Uterus (tissue), 4 donors: ENCODE results near the gene ADRB1. TPM values are rescaled to one million over a fixed set of nuclear protein-coding genes. Genes with fewer than 3 reads are reported as not detected.

Source experiments
- DNase-seq, 2 donors: peaks; one replicate each; pipeline ENCODE4 v3.0.0-alpha.2; 2019 to 2020
- H3K27ac ChIP-seq, 2 donors: fragments of 200-600 bp; sonication (generic); 1 replicate in 1 of 2; 2 replicates in 1 of 2; pipeline ENCODE4 v1.5.1; 2016 to 2018
- H3K27me3 ChIP-seq, 2 donors: fragments of 200-600 bp; sonication (generic); one replicate each; pipeline ENCODE4 v1.5.1; 2018 to 2019; ENCODE audit warnings: control low read depth in 1 of 2
- H3K36me3 ChIP-seq, 2 donors: fragments of 200-600 bp; sonication (generic); one replicate each; pipeline ENCODE4 v1.5.1; 2019; ENCODE audit warnings: control low read depth in 1 of 2
- H3K4me1 ChIP-seq, 2 donors: fragments of 200-600 bp; sonication (generic); one replicate each; pipeline ENCODE4 v1.5.1; 2018 to 2019; ENCODE audit warnings: control low read depth in 1 of 2
- H3K4me3 ChIP-seq, 2 donors: fragments of 200-600 bp; sonication (generic); 1 replicate in 1 of 2; 2 replicates in 1 of 2; pipeline ENCODE4 v1.5.1; 2018 to 2019; ENCODE audit warnings: mild to moderate bottlenecking in 1 of 2
- H3K9me3 ChIP-seq, 2 donors: fragments of 200-600 bp; sonication (generic); one replicate each; pipeline ENCODE4 v1.5.1; 2019; ENCODE audit warnings: control low read depth in 1 of 2
- CTCF ChIP-seq, 4 experiments: fragments of 200-600 bp in 2 of 4; fragments of 450-650 bp in 2 of 4; sonication (generic) in 2 of 4; IDR thresholded peaks; one replicate each; pipeline ENCODE4 v1.5.1; 2016 to 2019; ENCODE audit warnings: antibody characterized with exemption in 4 of 4, mild to moderate bottlenecking in 2 of 4, moderate library complexity in 1 of 4
- POLR2A ChIP-seq, 2 donors: fragments of 450-650 bp; IDR thresholded peaks; one replicate each; pipeline ENCODE4 v1.6.1; 2016; ENCODE audit warnings: antibody characterized with exemption in 2 of 2, mild to moderate bottlenecking in 1 of 2, moderate library complexity in 1 of 2
- intact Hi-C: fragments of 100-400 bp; cut with DNase I; formaldehyde crosslinking; loops from one replicate; pipeline ENCODE4 v1.15.1; 2023; ENCODE audit warnings: low total_unique reads
- total RNA-seq, 4 donors: library from RNA; depleted of rRNA in 3 of 4; stranded (reverse); fragments of >200 nt in 3 of 4; gene quantifications; one replicate each; pipeline versions ENCODE4 v1.1.0 to v1.2.4, GENCODE V29; 2014 to 2023
- donor health status: DM: yes; HTN: yes; CAD: no.

The ADRB1 gene
- total RNA-seq, 4 donors from 2014 or later: 0.18 TPM; not detected in 3

DNA sequence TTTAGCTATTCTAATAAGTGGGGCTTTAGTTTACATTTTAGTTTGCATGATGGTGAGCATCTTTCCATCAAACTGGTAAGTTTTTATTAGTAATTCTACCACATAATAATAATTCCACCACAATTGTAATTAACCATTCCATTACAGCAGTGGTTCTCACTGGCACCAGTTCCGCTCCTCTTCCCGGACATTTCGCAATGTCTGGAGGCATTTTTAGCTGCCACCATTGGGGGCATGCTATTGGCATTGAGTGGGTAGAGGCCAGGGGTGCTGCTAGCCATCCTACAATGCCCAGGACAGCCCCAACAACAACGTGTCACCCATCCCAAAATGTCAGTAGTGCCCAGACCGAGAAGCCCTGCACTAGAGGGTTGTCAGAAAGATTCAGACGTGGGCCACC lies 31.4 kb downstream of the ADRB1 start:
- no peak overlapping the region for H3K4me3 ChIP-seq
- intact Hi-C loops: no loop called here
- H3K27ac ChIP-seq: no peak overlapping the region
- no peaks in the 10 kb centered on the region for H3K4me1 ChIP-seq
- H3K9me3 ChIP-seq: no peaks in the 10 kb centered on the region
- H3K36me3 ChIP-seq: no peaks in the 10 kb centered on the region
- no peaks in the 10 kb centered on the region for H3K27me3 ChIP-seq
- DNase-seq: no peak
- TF ChIP-seq POLR2A (IDR thresholded peaks at IDR 0.05) (no peak), CTCF (IDR thresholded peaks at IDR 0.05) (no peak)

DNA sequence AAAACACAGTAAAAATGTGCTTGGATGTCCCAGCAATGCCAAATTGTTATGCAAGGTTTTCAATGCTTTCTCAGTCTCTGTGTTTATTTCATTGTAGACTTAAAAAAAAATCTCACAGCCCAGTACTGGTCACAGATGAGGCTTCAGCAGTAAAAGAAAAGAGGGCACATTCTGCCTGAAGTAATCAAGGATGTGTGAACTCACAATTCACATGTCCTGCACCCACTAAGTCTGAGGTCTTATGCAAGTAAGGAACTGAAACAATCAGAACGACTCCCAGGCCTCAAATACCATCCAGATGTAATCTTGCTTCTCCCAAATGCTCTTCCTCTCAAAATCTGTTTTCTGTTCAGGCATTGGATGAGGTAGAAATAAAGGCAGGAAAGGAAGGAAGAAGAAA lies 33.7 kb downstream of the ADRB1 start:
- DNase-seq: no peak
- Histone ChIP-seq H3K9me3 (no peaks in the 10 kb centered on the region), H3K4me3 (no peak overlapping the region), H3K27me3 (no peaks in the 10 kb centered on the region), H3K27ac (no peak overlapping the region), H3K4me1 (no peaks in the 10 kb centered on the region), H3K36me3 (no peaks in the 10 kb centered on the region)
- intact Hi-C loops: no loop called here
- TF ChIP-seq POLR2A (IDR thresholded peaks at IDR 0.05): no peak
- no peak for TF ChIP-seq CTCF (IDR thresholded peaks at IDR 0.05)

DNA sequence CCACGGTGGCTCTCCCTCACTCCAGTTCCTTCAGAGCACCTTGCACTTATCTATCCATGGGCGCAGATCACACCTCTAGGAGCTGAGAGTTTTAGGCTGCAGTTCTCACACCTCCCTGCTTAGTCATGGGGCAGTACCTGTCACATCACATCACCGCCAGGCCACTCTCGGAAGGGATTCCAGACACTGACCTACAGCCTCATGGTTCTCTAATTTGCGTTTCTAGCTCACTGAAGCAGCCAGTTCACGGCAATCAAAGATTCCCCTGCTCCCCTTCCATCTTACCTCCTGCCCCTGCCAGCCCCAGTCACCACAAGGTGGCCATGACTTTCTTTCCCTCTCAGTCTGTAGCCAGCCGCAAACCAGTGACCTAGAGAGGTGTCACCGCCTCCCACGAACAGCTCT lies 34.2 kb downstream of the ADRB1 start:
- Histone ChIP-seq H3K9me3 (no peaks in the 10 kb centered on the region), H3K27me3 (no peaks in the 10 kb centered on the region), H3K4me1 (no peaks in the 10 kb centered on the region), H3K36me3 (no peaks in the 10 kb centered on the region), H3K27ac (no peak overlapping the region), H3K4me3 (no peak overlapping the region)
- no peak for DNase-seq
- no peak for TF ChIP-seq POLR2A (IDR thresholded peaks at IDR 0.05)
- intact Hi-C loops: no loop called here

DNA sequence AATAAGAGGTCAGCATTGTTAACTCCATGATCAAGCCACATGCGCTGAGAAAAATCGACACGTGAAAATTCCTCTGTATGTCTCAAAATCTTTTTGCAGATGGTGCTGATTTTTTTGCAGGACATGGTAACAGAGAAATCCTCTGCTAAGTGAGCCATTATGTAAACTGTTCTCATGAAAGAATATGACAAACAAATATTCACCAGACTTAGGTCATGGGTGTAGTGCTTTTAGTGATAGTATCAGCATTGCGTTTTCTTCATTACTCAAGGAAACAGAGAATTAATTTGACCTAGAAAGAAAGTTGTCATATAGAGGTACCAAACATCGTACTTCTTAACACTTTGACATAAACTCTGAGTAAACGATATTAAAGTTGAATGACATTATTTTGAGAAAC lies 34.7 kb downstream of the ADRB1 start:
- Histone ChIP-seq H3K4me1 (no peaks in the 10 kb centered on the region), H3K9me3 (no peaks in the 10 kb centered on the region), H3K4me3 (no peak overlapping the region), H3K27ac (no peak overlapping the region), H3K27me3 (no peaks in the 10 kb centered on the region), H3K36me3 (no peaks in the 10 kb centered on the region)
- DNase-seq: no peak
- TF ChIP-seq CTCF (IDR thresholded peaks at IDR 0.05): no peak
- TF ChIP-seq POLR2A (IDR thresholded peaks at IDR 0.05): no peak
- intact Hi-C loops: no loop called here

DNA sequence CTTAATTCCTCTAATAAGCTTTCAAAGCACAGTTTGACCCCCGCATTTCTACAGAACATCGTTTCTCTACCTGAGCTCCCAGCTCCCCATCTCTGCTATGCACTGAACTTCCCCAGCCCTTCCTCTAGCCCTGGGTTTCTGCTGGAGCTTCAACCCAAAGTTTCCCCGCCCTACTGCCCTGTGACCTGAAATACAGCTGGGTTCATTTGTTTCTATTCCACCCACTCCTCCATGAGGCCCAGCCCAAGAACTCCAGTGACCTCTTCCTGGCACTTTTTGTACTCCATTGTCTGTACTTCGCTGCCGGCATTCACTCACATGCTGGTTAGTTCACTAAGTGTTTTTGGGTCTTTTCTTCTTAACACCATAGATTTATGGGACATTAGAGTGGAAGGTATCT lies 35.8 kb downstream of the ADRB1 start:
- no peaks in the 10 kb centered on the region for H3K27me3 ChIP-seq
- intact Hi-C loops: no loop called here

More for the DNA sequence above, 35.8 kb downstream of the ADRB1 start:
- no peak for DNase-seq
- Histone ChIP-seq H3K4me1 (no peaks in the 10 kb centered on the region), H3K9me3 (no peaks in the 10 kb centered on the region), H3K36me3 (no peaks in the 10 kb centered on the region), H3K4me3 (no peak overlapping the region), H3K27ac (no peak overlapping the region)
- no peak for TF ChIP-seq POLR2A (IDR thresholded peaks at IDR 0.05)
- TF ChIP-seq CTCF (IDR thresholded peaks at IDR 0.05): no peak
